Neural progenitor cell (in vitro differentiated cells): ENCODE results near the gene FADS6. TPM values are rescaled to one million over a fixed set of nuclear protein-coding genes. Genes with fewer than 3 reads are reported as not detected.
A peak's percentile ranks its signal among the peaks of the same experiment; 100 is the strongest.

Experiments
- DNase-seq: peaks from one replicate; pipeline ENCODE4 v3.0.0-alpha.2; 2016; ENCODE audit warnings: low spot score
- H2AFZ ChIP-seq: fragments of 200-600 bp; sonication (generic); replicated peaks from 2 replicates; pipeline ENCODE4 v1.6.1; 2016; ENCODE audit warnings: antibody characterized with exemption
- H3F3A ChIP-seq: fragments of 200-600 bp; sonication (generic); 2 replicates; pipeline ENCODE4 v1.6.1; 2016; ENCODE audit warnings: antibody characterized with exemption, low read depth
- H3K27ac ChIP-seq: fragments of 200-600 bp; sonication (generic); 2 replicates; pipeline ENCODE4 v1.5.1; 2016; ENCODE audit warnings: mild to moderate bottlenecking
- H3K27me3 ChIP-seq: fragments of 200-600 bp; sonication (generic); 2 replicates; pipeline ENCODE4 v1.6.1; 2016; ENCODE audit warnings: mild to moderate bottlenecking, moderate library complexity
- H3K36me3 ChIP-seq: fragments of 200-600 bp; sonication (generic); 2 replicates; pipeline ENCODE4 v1.5.1; 2016
- H3K4me1 ChIP-seq: fragments of 200-600 bp; sonication (generic); 2 replicates; pipeline ENCODE4 v1.6.1; 2016; ENCODE audit warnings: mixed run types
- H3K4me2 ChIP-seq: fragments of 200-600 bp; sonication (generic); 2 replicates; pipeline ENCODE4 v1.6.1; 2016
- H3K4me3 ChIP-seq: fragments of 200-600 bp; sonication (generic); 2 replicates; pipeline ENCODE4 v1.5.1; 2016
- H3K79me2 ChIP-seq: fragments of 200-600 bp; sonication (generic); 2 replicates; pipeline ENCODE4 v1.6.1; 2016; ENCODE audit warnings: low read depth
- H3K9ac ChIP-seq: fragments of 200-600 bp; sonication (generic); 2 replicates; pipeline ENCODE4 v1.6.1; 2016
- H3K9me3 ChIP-seq: fragments of 200-600 bp; sonication (generic); 2 replicates; pipeline ENCODE4 v1.5.1; 2016; ENCODE audit warnings: low read depth
- H4K20me1 ChIP-seq: fragments of 200-600 bp; sonication (generic); 2 replicates; pipeline ENCODE4 v1.6.1; 2016; ENCODE audit warnings: low read depth
- H3K27ac Mint-ChIP-seq: 3 replicates; pipeline ENCODE4 v1.8.0; 2021; ENCODE audit warnings: mixed read lengths
- H3K27me3 Mint-ChIP-seq: 2 replicates; pipeline ENCODE4 v1.8.0; 2022; ENCODE audit warnings: low read depth, mild to moderate bottlenecking, inconsistent platforms, moderate library complexity, mixed read lengths; ENCODE audit not compliant: insufficient read depth
- H3K36me3 Mint-ChIP-seq: 3 replicates; pipeline ENCODE4 v1.8.0; 2021; ENCODE audit warnings: mixed read lengths
- H3K4me1 Mint-ChIP-seq: 3 replicates; pipeline ENCODE4 v1.8.0; 2021; ENCODE audit warnings: mixed read lengths
- H3K4me3 Mint-ChIP-seq: 3 replicates; pipeline ENCODE4 v1.8.0; 2021; ENCODE audit warnings: mild to moderate bottlenecking, moderate library complexity, mixed read lengths
- H3K9me3 Mint-ChIP-seq: 3 replicates; pipeline ENCODE4 v1.8.0; 2020; ENCODE audit warnings: mixed read lengths
- EZH2 ChIP-seq: fragments of 200-600 bp; sonication (generic); IDR thresholded peaks from 2 replicates; pipeline ENCODE4 v1.6.1; 2017; ENCODE audit warnings: antibody characterized with exemption, mild to moderate bottlenecking, moderate library complexity
- EZH2phosphoT487 ChIP-seq: fragments of 200-600 bp; sonication (generic); IDR thresholded peaks from 2 replicates; pipeline ENCODE4 v1.6.1; 2017; ENCODE audit warnings: antibody characterized with exemption
- total RNA-seq: library from RNA; depleted of rRNA; stranded (reverse); fragments of >200 nt; gene quantifications from 2 replicates; pipeline ENCODE4 v1.2.3, GENCODE V29; 2015; ENCODE audit warnings: low replicate concordance
- TF ChIP-seq, protein P1 (sequence below): fragments of 200-600 bp; sonication (generic); IDR thresholded peaks from 2 replicates; pipeline ENCODE4 v1.5.1; 2017; ENCODE audit warnings: antibody characterized with exemption, mild to moderate bottlenecking

Gene FADS6
- total RNA-seq, 1 donor from 2014 or later, result 0.36 TPM

DNA sequence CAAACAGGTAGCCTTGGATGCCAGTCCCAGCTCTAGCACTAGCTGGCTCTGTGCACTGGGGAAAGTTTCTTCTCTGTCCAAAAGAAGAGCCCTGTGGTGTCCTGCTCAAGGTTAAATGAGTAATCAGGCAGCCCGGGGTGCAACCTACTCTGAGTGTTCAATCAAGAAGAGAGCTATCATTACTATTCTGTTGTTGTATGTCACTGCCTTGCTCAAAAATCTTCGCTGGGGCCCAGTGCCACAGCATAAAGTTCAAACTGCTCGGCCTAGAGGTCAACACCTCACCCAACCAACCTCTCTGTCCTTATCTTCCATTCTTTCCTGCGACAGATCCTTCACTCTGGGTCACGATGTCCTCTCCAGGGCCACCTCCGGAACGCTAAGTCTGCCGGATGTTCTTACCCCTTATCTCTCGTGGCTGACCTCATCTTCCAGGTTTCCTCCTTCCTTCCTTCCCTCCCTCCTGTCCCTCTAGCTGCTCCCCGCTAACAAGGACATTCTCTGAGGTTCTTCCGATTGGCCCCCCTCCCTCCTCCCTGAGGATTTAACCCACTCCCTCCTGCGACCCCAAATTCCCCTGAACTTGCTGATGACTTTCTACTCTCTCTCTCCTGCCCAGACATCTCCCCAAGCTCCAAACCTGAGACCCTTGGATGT lies 25.1 kb downstream of the FADS6 start:
- H3K9ac ChIP-seq, result no peak overlapping the region
- no peak overlapping the region for H3K27ac Mint-ChIP-seq
- H4K20me1 ChIP-seq, result no peaks in the 10 kb centered on the region
- H3F3A ChIP-seq, result no peaks in the 10 kb centered on the region
- no peaks in the 10 kb centered on the region for H3K36me3 Mint-ChIP-seq
- H3K9me3 ChIP-seq, result no peaks in the 10 kb centered on the region
- H3K4me3 ChIP-seq, result no peak overlapping the region
- peaks cover 18% of the 10 kb centered on the region for H3K27me3 Mint-ChIP-seq
- no peaks in the 10 kb centered on the region for H3K9me3 Mint-ChIP-seq
- no peak overlapping the region for H3K4me3 Mint-ChIP-seq
- H3K27ac ChIP-seq, result no peak overlapping the region
- H3K4me1 Mint-ChIP-seq, result peaks cover 16% of the 10 kb centered on the region
- no peaks in the 10 kb centered on the region for H3K36me3 ChIP-seq
- no peaks in the 10 kb centered on the region for H3K27me3 ChIP-seq
- no peak for DNase-seq
- TF ChIP-seq EZH2phosphoT487, result no peak
- TF ChIP-seq, protein P1, sequence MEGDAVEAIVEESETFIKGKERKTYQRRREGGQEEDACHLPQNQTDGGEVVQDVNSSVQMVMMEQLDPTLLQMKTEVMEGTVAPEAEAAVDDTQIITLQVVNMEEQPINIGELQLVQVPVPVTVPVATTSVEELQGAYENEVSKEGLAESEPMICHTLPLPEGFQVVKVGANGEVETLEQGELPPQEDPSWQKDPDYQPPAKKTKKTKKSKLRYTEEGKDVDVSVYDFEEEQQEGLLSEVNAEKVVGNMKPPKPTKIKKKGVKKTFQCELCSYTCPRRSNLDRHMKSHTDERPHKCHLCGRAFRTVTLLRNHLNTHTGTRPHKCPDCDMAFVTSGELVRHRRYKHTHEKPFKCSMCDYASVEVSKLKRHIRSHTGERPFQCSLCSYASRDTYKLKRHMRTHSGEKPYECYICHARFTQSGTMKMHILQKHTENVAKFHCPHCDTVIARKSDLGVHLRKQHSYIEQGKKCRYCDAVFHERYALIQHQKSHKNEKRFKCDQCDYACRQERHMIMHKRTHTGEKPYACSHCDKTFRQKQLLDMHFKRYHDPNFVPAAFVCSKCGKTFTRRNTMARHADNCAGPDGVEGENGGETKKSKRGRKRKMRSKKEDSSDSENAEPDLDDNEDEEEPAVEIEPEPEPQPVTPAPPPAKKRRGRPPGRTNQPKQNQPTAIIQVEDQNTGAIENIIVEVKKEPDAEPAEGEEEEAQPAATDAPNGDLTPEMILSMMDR, result no peak
- TF ChIP-seq EZH2, result no peak
- H3K79me2 ChIP-seq, result no peaks in the 10 kb centered on the region
- H3K4me2 ChIP-seq, result no peak overlapping the region
- no peaks in the 10 kb centered on the region for H3K4me1 ChIP-seq
- no peak overlapping the region for H2AFZ ChIP-seq

DNA sequence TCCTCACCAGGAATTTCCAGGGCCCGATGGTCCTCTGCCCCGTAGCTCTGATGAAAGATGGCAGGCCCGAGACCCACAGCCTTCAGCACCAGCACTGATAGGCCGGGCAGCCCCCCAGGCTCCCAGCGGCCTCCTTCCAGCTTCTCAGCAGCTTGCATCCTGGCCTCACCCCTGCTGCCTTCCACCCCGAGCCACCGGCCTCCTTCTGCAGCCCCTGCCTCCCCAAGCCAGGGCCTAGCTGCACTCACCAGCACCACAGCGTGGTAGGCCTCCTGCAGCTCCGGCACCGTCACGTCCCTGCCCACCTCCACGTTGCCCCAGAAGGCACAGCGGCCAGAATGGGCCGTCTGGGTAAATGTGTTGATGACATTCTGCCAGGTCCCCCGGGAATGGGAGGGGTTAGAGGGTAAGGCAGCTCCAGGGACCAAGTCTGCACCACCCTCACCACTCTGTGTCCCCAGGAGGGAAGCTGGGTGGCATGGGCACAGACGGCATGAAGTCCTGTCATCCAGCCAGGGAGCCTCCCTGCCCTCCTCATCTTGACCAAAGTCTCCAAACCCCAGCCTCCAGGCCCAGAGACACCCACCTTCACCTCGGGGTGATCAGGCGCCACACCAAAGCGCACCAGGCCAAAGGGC lies 27.1 kb downstream of the FADS6 start:
- no peak for TF ChIP-seq EZH2phosphoT487
- TF ChIP-seq, protein P1, result no peak
- no peak overlapping the region for H3K4me3 Mint-ChIP-seq
- no peak overlapping the region for H3K4me3 ChIP-seq
- H3K36me3 Mint-ChIP-seq, result no peaks in the 10 kb centered on the region
- peaks cover 13% of the 10 kb centered on the region for H4K20me1 ChIP-seq
- no peak overlapping the region for H3K4me2 ChIP-seq
- H2AFZ ChIP-seq, result no peak overlapping the region
- no peaks in the 10 kb centered on the region for H3K79me2 ChIP-seq
- H3K27me3 Mint-ChIP-seq, result peaks cover 22% of the 10 kb centered on the region
- no peak overlapping the region for H3K9ac ChIP-seq
- H3K9me3 Mint-ChIP-seq, result no peaks in the 10 kb centered on the region
- peaks cover 7% of the 10 kb centered on the region for H3K4me1 Mint-ChIP-seq
- no peak overlapping the region for H3K27ac Mint-ChIP-seq
- no peaks in the 10 kb centered on the region for H3K9me3 ChIP-seq
- no peak for DNase-seq
- H3K27ac ChIP-seq, result no peak overlapping the region
- H3K36me3 ChIP-seq, result no peaks in the 10 kb centered on the region
- peaks cover 4% of the 10 kb centered on the region for H3K4me1 ChIP-seq
- peaks cover 10% of the 10 kb centered on the region for H3F3A ChIP-seq
- H3K27me3 ChIP-seq, result peaks cover 13% of the 10 kb centered on the region

DNA sequence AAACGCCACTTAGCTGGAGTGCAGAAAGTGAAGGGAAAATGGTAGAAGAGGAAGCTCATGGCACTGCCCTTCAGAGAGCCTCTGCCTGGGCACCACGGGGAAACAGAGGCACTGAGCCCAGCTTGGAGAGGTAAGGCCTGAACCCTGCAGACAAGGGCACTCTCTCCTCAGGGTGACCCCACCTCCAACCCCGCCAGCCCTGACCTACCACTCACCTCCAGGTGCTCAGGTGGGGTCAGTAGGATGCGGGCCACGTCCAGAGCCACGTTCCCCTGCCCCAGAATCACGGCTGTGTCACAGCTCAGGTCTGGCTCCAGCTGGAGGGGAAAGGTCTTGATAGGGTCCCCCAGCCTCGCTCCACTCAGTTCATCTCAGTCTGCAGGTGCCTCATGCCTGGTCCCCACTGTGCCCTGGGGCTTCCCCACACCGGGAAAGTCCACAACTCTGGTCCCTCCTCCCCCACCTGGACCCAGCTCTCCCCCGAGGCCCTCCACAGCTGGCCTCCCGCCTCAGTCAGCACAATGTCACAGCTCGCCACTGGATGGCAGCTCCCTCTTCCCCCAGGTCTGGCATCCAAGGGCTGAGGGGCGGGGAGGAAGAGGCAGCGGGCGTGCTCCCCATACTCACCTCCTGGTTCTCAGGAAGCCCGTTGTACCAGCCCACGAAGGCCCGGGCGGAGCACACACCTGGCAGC lies 27.8 kb downstream of the FADS6 start:
- no peak for TF ChIP-seq EZH2
- TF ChIP-seq, protein P1, result no peak
- TF ChIP-seq EZH2phosphoT487, result no peak
- Histone ChIP-seq H3K79me2 (no peaks in the 10 kb centered on the region), H3K4me2 (no peak overlapping the region), H3K36me3 (no peaks in the 10 kb centered on the region), H3K9ac (no peak overlapping the region), H3K4me1 (peaks cover 10% of the 10 kb centered on the region), H3K27ac (no peak overlapping the region), H3K9me3 (no peaks in the 10 kb centered on the region), H2AFZ (no peak overlapping the region), H3K4me3 (no peak overlapping the region), H3K27me3 (peaks cover 20% of the 10 kb centered on the region), H4K20me1 (peaks cover 19% of the 10 kb centered on the region), H3F3A (peaks cover 10% of the 10 kb centered on the region)
- peak overlapping the region; percentile 10 for H3K27ac Mint-ChIP-seq
- H3K9me3 Mint-ChIP-seq, result no peaks in the 10 kb centered on the region
- H3K4me1 Mint-ChIP-seq, result peaks cover 7% of the 10 kb centered on the region
- H3K36me3 Mint-ChIP-seq, result no peaks in the 10 kb centered on the region
- peaks cover 25% of the 10 kb centered on the region for H3K27me3 Mint-ChIP-seq
- DNase-seq, result no peak
- H3K4me3 Mint-ChIP-seq, result no peak overlapping the region
